ENCODE results near the gene NCOA7. TPM values are rescaled to one million over a fixed set of nuclear protein-coding genes. Genes with fewer than 3 reads are reported as not detected.

The NCOA7 gene
- total RNA-seq, 1 experiment from 2014 or later, result 14.4 TPM

DNA sequence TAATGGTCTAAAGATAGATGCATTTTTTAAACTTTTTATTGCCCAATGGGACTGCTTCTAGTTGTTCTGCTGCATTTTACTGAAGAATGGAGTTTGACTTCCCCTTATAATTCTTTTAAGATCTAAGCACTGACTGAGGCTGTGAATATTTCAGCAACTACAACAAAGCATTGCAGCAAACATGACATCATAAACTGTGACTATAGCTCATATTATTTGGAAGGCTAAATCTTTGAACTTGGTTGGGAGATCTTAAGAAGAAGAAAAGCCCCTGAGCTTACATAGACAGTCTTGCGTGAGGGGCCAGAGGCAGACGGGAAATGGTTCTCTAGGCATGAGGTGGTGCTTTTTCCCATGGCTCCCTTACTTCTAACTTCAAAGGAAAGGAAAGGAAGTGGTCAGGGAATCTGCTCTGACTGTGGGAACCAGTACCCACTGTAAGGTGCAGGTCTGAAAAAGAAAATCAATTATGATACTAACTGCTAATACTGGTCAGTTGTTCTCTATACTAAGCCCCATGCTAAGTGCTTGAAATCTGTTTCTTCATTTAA is 26.6 kb upstream of the NCOA7 start (continued):
- TF ChIP-seq PRDM15 (CRISPR knock-in tag; IDR thresholded peaks at IDR 0.05) (no peak), ZBTB43 (CRISPR knock-in tag; IDR thresholded peaks at IDR 0.05) (no peak), RELA (CRISPR knock-in tag; IDR thresholded peaks at IDR 0.05; ENCODE audit: borderline replicate concordance) (no peak), ZNF121 (CRISPR knock-in tag; IDR thresholded peaks at IDR 0.05) (no peak), NR1H2 (CRISPR knock-in tag; IDR thresholded peaks at IDR 0.05) (no peak), TEAD4 (CRISPR knock-in tag; IDR thresholded peaks at IDR 0.05) (no peak), FOXJ3 (CRISPR knock-in tag; IDR thresholded peaks at IDR 0.05; ENCODE audit: borderline replicate concordance) (no peak), ATF1 (CRISPR knock-in tag; IDR thresholded peaks at IDR 0.05) (no peak)
- TF ChIP-seq, protein P1, sequence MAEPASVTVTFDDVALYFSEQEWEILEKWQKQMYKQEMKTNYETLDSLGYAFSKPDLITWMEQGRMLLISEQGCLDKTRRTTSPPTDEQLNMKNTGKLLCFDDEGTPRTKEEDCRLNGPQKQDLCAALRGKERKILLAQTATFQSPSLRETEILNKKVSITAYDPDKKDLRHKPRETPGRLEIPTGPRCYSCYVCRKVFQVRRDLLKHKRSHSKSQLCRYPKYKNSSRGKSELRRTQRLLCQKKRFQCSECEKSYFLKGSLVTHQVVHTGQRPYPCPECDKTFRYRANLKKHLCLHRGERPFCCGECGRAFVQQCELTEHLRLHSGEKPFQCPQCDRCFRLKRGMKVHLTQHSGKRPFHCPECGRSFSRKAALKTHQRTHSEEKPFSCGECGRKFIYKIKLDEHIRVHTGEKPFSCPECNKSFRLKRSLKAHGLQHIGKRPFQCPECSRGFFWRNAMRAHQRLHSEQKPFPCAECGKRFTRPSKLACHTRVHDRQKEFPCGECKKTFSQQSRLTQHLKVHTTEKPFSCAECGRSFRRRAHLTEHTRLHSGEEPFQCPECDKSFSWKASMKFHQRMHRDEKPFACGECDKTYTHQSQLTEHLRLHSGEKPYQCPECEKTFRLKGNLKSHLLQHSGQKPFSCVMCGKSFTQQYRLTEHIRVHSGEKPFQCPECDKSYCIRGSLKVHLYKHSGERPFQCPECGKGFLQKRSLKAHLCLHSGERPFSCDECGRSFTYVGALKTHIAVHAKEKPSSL (CRISPR knock-in tag; conservative IDR thresholded peaks at IDR 0.05), result no peak

GRCh38 chr6:125765944-125766343 is 24.8 kb upstream of the NCOA7 start:
- Mint-ChIP-seq H3K9me3 (peaks cover 5% of the 10 kb centered on the region), H3K4me1 (peaks cover 11% of the 10 kb centered on the region), H3K27me3 (ENCODE audit: low read depth) (no peaks in the 10 kb centered on the region; the same call in 1 of the 2 replicates), H3K4me3 (no peak overlapping the region), H3K27ac (no peak overlapping the region), H3K36me3 (peaks cover 11% of the 10 kb centered on the region)
- no peak for DNase-seq (ENCODE audit: low spot score)
- TF ChIP-seq, protein P2, sequence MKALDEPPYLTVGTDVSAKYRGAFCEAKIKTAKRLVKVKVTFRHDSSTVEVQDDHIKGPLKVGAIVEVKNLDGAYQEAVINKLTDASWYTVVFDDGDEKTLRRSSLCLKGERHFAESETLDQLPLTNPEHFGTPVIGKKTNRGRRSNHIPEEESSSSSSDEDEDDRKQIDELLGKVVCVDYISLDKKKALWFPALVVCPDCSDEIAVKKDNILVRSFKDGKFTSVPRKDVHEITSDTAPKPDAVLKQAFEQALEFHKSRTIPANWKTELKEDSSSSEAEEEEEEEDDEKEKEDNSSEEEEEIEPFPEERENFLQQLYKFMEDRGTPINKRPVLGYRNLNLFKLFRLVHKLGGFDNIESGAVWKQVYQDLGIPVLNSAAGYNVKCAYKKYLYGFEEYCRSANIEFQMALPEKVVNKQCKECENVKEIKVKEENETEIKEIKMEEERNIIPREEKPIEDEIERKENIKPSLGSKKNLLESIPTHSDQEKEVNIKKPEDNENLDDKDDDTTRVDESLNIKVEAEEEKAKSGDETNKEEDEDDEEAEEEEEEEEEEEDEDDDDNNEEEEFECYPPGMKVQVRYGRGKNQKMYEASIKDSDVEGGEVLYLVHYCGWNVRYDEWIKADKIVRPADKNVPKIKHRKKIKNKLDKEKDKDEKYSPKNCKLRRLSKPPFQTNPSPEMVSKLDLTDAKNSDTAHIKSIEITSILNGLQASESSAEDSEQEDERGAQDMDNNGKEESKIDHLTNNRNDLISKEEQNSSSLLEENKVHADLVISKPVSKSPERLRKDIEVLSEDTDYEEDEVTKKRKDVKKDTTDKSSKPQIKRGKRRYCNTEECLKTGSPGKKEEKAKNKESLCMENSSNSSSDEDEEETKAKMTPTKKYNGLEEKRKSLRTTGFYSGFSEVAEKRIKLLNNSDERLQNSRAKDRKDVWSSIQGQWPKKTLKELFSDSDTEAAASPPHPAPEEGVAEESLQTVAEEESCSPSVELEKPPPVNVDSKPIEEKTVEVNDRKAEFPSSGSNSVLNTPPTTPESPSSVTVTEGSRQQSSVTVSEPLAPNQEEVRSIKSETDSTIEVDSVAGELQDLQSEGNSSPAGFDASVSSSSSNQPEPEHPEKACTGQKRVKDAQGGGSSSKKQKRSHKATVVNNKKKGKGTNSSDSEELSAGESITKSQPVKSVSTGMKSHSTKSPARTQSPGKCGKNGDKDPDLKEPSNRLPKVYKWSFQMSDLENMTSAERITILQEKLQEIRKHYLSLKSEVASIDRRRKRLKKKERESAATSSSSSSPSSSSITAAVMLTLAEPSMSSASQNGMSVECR (CRISPR knock-in tag; IDR thresholded peaks at IDR 0.05; ENCODE audit: borderline replicate concordance), result no peak
- TF ChIP-seq CDX4 (CRISPR knock-in tag; IDR thresholded peaks at IDR 0.05; ENCODE audit: borderline replicate concordance) (no peak), GTF2I (CRISPR knock-in tag; conservative IDR thresholded peaks at IDR 0.05) (no peak), USF2 (CRISPR knock-in tag; IDR thresholded peaks at IDR 0.05) (no peak), FOXP4 (CRISPR knock-in tag; IDR thresholded peaks at IDR 0.05) (no peak), GRHL2 (CRISPR knock-in tag; IDR thresholded peaks at IDR 0.05; ENCODE audit: insufficient replicate concordance, severe bottlenecking) (no peak), NR2C2 (CRISPR knock-in tag; IDR thresholded peaks at IDR 0.05) (no peak), SP1 (CRISPR knock-in tag; conservative IDR thresholded peaks at IDR 0.05) (no peak), FOXK1 (CRISPR knock-in tag; IDR thresholded peaks at IDR 0.05) (no peak), TCF7 (CRISPR knock-in tag; IDR thresholded peaks at IDR 0.05; ENCODE audit: low read depth) (no peak), TP53 (CRISPR knock-in tag; IDR thresholded peaks at IDR 0.05) (no peak)
- TF ChIP-seq, protein P3, sequence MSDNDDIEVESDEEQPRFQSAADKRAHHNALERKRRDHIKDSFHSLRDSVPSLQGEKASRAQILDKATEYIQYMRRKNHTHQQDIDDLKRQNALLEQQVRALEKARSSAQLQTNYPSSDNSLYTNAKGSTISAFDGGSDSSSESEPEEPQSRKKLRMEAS (CRISPR knock-in tag; IDR thresholded peaks at IDR 0.05), result no peak
- POLR2A ChIA-PET, result no interaction called here
- no peak for ATAC-seq
- CTCF ChIA-PET, result interaction anchor here (1.8 kb wide), 1 partner anchor 452 kb away, joined by 5 read pairs; no protein-coding TSS in a partner anchor
